T-helper 2 cell treated with Interferon-gamma antibody and Interleukin-4, amounts not matched to agents 5 μg/mL and 100 μg/mL, for 36 hours (primary cell): Measurements from ENCODE around the gene FGFRL1.

ENCODE experiments used
- DNase-seq: peaks from one replicate; pipeline ENCODE4 v3.0.0; 2021; ENCODE audit warnings: low spot score
- H3K27ac Mint-ChIP-seq: one replicate; pipeline ENCODE4 v1.8.0; 2021; ENCODE audit warnings: mild to moderate bottlenecking, mixed read lengths
- H3K27me3 Mint-ChIP-seq: one replicate; pipeline ENCODE4 v1.8.0; 2021; ENCODE audit warnings: low read depth, mixed read lengths
- H3K36me3 Mint-ChIP-seq: one replicate; pipeline ENCODE4 v1.8.0; 2021; ENCODE audit warnings: low read depth, mixed read lengths
- H3K4me1 Mint-ChIP-seq: one replicate; pipeline ENCODE4 v1.8.0; 2021; ENCODE audit warnings: low read depth, mixed read lengths
- H3K4me3 Mint-ChIP-seq: one replicate; pipeline ENCODE4 v1.8.0; 2022; ENCODE audit warnings: mild to moderate bottlenecking, moderate library complexity, mixed read lengths
- H3K9me3 Mint-ChIP-seq: one replicate; pipeline ENCODE4 v1.8.0; 2021; ENCODE audit warnings: mixed read lengths

The FGFRL1 gene

DNA sequence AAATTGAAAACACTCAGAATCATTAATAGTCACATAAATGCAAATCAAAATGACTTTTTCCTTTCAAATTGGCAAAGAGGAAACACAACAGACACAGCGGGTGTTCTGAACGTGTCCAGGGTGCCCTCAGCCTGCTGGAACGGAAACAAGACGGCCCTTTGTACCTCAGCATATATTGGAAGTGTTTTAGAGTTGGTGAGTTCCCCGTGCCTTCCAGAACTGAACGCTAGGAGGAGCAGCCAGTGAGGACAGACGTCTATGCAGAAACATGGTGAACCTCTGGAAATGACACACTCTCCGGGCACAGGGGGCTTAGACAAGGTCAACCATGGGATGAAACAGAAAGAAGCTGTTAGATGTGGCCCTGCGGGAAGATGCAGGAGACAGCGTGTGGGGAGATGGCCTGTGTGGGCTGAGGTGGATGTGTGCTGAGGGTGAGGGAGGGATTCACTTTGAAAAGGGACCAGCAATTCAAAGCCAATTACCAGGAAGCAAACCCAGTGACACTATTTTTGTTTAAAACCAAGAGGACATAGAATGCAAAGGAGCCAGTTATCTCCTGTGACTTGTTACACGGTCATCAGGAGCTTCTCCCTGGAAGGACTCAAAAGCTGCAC, 61.5 kb downstream of the FGFRL1 start:
- Mint-ChIP-seq H3K27ac (no peak overlapping the region), H3K36me3 (no peaks in the 10 kb centered on the region)
- DNase-seq = peak; percentile 43

DNA sequence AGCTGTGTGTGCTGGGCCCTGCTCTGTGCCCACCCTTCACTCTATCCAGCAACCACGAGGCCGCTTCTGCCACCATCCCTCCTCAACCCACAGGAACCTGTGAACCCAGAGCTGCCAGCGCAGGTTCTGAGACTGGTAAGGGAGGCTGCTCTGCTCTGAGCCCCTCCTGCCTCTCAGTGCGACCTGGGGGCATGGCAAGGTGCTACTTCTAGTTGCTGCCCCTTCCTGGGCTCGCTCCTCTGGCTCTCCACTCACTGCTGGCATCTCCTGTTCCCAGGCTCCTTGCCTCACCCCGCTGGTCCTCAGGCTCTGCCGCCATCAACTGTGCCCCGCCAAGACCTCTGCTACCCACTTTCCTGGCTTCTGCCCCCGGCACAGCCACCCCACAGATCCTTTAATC, 62.7 kb downstream of the FGFRL1 start:
- H3K4me1 Mint-ChIP-seq = peaks cover 2% of the 10 kb centered on the region
- H3K9me3 Mint-ChIP-seq = no peaks in the 10 kb centered on the region
- H3K4me3 Mint-ChIP-seq = no peak overlapping the region
- H3K36me3 Mint-ChIP-seq = no peaks in the 10 kb centered on the region
- no peak for DNase-seq
- H3K27me3 Mint-ChIP-seq = peaks cover 20% of the 10 kb centered on the region
- no peak overlapping the region for H3K27ac Mint-ChIP-seq

More for the DNA sequence above, 61.5 kb downstream of the FGFRL1 start:
- Mint-ChIP-seq H3K9me3 (no peaks in the 10 kb centered on the region), H3K4me3 (no peak overlapping the region), H3K4me1 (peaks cover 2% of the 10 kb centered on the region), H3K27me3 (peaks cover 24% of the 10 kb centered on the region)

DNA sequence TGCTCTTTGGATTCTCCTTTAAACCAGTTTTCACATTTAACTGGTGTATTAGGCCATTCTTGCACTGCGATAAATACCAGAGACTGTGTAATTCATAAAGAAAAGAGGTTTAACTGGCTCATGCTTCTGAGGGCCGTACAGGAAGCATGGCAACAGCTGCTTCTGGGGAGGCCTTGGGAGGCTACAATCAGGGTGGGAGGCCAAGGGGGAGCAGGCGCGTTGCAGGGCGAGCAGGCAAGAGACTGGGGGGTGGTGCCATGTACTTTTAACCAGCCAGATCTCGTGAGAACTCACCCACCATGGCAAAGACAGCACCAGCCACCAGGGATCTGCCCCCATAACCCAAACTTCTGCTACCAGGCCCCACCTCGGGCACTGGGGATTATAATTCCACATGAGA, 63.8 kb downstream of the FGFRL1 start:
- Mint-ChIP-seq H3K4me1 (peaks cover 2% of the 10 kb centered on the region), H3K4me3 (no peak overlapping the region), H3K27me3 (peaks cover 15% of the 10 kb centered on the region), H3K9me3 (no peaks in the 10 kb centered on the region), H3K36me3 (no peaks in the 10 kb centered on the region), H3K27ac (no peak overlapping the region)
- no peak for DNase-seq

DNA sequence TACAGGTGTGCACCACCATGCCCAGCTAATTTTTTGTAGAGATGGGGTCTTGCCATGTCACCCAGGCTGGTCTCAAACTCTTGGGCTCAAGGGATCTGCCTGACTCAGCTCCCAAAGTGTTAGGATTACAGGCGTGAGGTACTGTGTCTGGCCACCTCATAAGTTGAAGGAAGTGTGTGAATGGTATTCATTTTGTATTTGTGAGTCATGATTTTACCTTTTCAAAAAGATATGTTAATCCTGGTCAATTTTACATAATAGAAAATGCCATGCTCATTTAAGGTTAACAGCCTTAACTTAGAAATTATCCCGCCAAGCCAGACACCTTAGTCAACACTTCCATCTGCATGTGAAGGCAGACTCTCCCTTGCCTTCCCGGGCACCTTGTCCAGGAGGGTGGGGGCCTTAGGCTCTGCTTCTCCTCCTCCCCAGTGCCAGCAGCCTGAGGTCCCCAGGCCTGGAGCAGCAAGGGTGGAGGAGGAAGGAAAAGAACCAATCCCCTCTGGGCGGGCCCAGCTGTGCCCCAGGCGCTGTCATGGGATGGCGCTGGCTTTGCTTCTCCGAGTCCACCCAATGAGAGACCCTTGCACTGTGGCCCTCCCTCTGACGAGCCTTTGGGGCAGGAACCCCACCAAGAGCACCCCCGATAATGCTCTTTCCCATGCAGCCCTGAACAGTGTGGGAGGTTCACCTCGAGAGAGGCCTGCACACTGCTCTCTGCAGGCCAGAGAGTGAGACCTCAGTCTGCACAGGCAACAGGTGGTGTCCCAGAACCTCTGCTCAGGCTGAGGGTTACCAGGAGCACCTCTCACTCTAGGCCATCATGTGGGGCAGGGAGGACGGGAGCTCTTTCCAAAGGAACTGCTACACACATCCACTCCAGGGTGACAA, 64.6 kb downstream of the FGFRL1 start:
- Mint-ChIP-seq H3K36me3 (no peaks in the 10 kb centered on the region), H3K27me3 (peaks cover 11% of the 10 kb centered on the region), H3K27ac (no peak overlapping the region), H3K9me3 (no peaks in the 10 kb centered on the region), H3K4me1 (peaks cover 2% of the 10 kb centered on the region), H3K4me3 (no peak overlapping the region)
- DNase-seq = no peak
